ENCODE results near the gene SMAD9.
A peak's percentile ranks its signal among the peaks of the same experiment; 100 is the strongest.

The SMAD9 gene

DNA sequence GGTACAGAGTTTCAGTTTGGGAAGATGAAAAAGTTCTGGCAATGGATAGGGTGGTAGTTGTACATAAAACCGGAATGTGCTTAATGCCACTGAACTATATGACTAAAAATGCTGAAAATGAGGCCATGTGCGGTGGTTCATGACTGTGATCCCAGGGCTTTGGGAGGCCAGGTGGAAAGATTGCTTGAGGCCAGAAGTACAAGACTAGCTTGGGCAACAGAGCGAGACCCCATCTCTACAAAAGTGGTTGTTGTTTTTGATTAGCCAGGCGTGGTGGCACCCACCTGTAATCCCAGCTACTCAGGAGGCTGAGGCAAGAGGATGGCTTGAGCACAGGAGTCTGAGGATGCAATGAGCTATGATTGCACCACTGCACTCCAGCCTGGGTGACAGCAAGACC lies 12.8 kb downstream of the SMAD9 start:
- H3K4me1 ChIP-seq = peaks cover 37% of the 10 kb centered on the region
- no peak overlapping the region for H3K4me3 ChIP-seq (ENCODE audit: low read depth, low read length)
- no peak for TF ChIP-seq CTCF (IDR thresholded peaks at IDR 0.05; ENCODE audit: low read depth, low read length)
- no peaks in the 10 kb centered on the region for H3K27me3 ChIP-seq
- DNase-seq = no peak
- no peaks in the 10 kb centered on the region for H3K9me3 ChIP-seq
- H3K36me3 ChIP-seq = peaks cover 21% of the 10 kb centered on the region

DNA sequence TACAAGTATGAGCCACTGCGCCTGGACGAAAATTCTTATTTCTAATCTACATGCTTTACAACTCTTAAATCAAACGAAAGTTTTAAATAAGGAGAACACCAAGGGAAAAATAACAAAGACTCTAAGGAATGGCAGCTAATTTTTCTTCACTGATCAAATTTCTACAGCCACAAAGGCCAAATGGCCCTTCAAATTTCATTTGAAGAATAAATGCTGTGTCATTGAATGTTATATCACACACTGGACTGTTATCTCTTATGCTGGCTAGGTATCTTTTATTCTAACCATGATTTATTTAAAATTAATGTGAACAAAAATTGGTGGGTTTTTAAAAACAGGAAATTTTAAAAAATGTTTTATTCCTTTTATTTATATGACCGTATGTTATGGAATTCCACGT lies 14.1 kb downstream of the SMAD9 start:
- TF ChIP-seq CTCF (IDR thresholded peaks at IDR 0.05; ENCODE audit: low read depth, low read length) = no peak
- DNase-seq = no peak
- no peaks in the 10 kb centered on the region for H3K9me3 ChIP-seq
- H3K27me3 ChIP-seq = no peaks in the 10 kb centered on the region
- H3K36me3 ChIP-seq = peaks cover 29% of the 10 kb centered on the region
- peaks cover 36% of the 10 kb centered on the region for H3K4me1 ChIP-seq
- H3K4me3 ChIP-seq (ENCODE audit: low read depth, low read length) = no peak overlapping the region

DNA sequence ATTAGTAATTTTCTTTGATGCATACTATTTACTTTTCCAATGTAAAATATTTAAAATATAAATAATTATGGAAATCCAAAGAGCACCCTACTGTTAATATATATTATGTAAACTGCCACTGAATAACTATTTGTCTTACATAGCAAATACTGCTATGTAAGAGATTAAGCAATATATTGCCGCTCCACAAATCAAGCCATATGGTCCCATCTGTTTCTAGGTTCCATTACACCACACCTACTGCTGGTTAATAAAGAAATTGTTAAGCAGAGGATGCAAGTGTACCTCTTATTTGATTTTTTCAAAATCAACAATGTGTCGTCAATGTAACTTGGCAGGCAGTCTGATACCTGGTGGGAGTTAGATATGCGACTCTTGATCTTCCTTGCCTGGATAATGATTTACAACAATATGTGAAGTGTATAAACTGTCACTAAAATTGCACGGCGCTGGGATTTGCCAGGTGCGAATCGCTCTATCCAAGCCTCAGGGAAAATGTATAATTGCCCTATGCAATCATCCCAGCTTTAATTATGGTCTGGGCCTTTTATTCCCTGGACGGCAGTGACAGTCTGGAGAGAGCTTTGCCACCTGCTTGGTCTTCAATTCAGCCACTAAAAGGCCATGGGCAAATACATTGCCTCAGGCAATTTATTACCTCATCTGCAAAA lies 16.0 kb downstream of the SMAD9 start:
- DNase-seq = peak; percentile 53
- peaks cover 35% of the 10 kb centered on the region for H3K36me3 ChIP-seq

GRCh38 chr13:36897054-36897616 lies 22.9 kb downstream of the SMAD9 start:
- TF ChIP-seq CTCF (IDR thresholded peaks at IDR 0.05; ENCODE audit: low read depth, low read length) = no peak
- 0 out of 2 replicates have a peak, but pooled peaks cover 5% of the 10 kb centered on the region for H3K9me3 ChIP-seq
- DNase-seq = no peak
- H3K36me3 ChIP-seq = peaks cover 18% of the 10 kb centered on the region
- H3K4me1 ChIP-seq = peaks cover 12% of the 10 kb centered on the region
- H3K27me3 ChIP-seq = no peaks in the 10 kb centered on the region
- H3K4me3 ChIP-seq (ENCODE audit: low read depth, low read length) = no peak overlapping the region

More for the DNA sequence above, 16.0 kb downstream of the SMAD9 start:
- Histone ChIP-seq H3K9me3 (0 out of 2 replicates have a peak, but pooled peaks cover 5% of the 10 kb centered on the region), H3K4me1 (peaks cover 28% of the 10 kb centered on the region), H3K4me3 (ENCODE audit: low read depth, low read length) (no peak overlapping the region; the same call in 1 of the 2 replicates), H3K27me3 (no peaks in the 10 kb centered on the region)
- TF ChIP-seq CTCF (IDR thresholded peaks at IDR 0.05; ENCODE audit: low read depth, low read length) = no peak

GRCh38 chr13:36891752-36892151 lies 28.3 kb downstream of the SMAD9 start:
- no peak overlapping the region for H3K4me3 ChIP-seq (ENCODE audit: low read depth, low read length)
- no peak for DNase-seq
- H3K36me3 ChIP-seq = peaks cover 7% of the 10 kb centered on the region
- no peaks in the 10 kb centered on the region for H3K27me3 ChIP-seq
- H3K4me1 ChIP-seq = peaks cover 28% of the 10 kb centered on the region
- no peaks in the 10 kb centered on the region for H3K9me3 ChIP-seq
- TF ChIP-seq CTCF (IDR thresholded peaks at IDR 0.05; ENCODE audit: low read depth, low read length) = no peak

DNA sequence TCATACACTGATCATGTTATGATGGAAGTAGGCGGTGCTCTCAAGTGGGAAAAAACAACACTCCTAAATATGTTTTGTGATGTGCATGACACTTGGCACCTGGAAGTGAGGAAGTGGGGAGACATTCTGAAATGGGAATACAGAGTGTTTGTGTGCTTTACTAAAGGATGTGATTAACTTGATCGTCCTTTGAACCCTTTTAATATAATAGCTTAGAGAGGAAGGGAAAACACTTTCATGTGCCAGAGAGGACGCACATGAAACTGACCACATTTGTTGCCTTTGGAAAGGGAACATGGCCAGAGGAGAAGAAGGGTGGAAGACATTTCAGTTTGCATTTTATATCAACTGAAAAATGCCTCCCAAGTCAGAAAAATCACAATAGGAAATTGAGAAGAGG lies 31.4 kb downstream of the SMAD9 start:
- TF ChIP-seq CTCF (IDR thresholded peaks at IDR 0.05; ENCODE audit: low read depth, low read length) = no peak
- H3K36me3 ChIP-seq = peaks cover 13% of the 10 kb centered on the region
- H3K4me3 ChIP-seq (ENCODE audit: low read depth, low read length) = no peak overlapping the region
- no peak for DNase-seq
- peaks cover 36% of the 10 kb centered on the region for H3K4me1 ChIP-seq
- no peaks in the 10 kb centered on the region for H3K27me3 ChIP-seq
- H3K9me3 ChIP-seq = no peaks in the 10 kb centered on the region
